HG03095 (cell line): ENCODE measurements around the gene PPP1R12B.
"Not testable (repeated sequence)": the region's sequence is repeated elsewhere in the genome, so short reads cannot be mapped to it uniquely, and the experiment has no call there.

ENCODE experiments used
- ATAC-seq: cut with Tn5 transposase; IDR thresholded peaks from one replicate; pipeline ENCODE4 v1.9.1; 2021; ENCODE audit warnings: moderate library complexity; ENCODE audit not compliant: unreplicated experiment

Gene PPP1R12B

DNA sequence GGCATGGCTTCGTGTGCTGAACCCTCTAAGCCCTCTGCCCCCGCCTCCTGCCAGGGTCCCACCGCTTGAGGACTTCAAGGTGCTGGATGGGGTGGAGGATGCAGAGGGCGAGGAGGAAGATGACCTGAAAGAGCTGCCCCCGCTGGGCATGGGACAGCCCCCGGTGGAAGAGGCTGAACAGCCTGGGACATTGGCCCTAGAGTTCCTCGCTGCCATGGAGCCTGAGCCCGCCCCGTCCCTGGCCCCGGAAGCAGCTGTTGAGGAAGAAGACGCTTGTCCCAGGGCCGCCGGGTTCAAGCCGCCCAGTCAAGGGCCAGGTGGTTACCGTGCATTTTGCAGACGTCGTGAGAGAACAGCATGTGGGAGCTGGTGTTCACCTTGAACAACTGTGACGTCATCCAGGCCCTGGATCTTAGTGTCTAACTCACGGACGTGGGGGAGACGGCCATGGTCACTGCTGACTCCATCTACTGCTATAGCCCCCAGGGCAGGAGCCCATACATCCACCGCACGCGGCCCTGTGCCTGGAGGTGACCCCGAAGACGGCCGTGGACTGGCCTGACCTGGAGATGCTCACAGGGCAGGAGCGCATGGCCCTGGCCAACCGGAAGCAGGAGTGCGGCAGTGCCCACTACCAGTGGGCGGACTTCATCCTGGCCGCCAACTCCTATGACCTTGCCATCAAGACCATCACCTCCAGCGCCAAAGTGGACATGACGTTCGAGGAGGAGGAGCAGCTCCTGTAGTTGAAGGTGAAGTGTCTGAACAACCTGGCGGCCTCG, 90.1 kb downstream of the PPP1R12B start:
- ATAC-seq: no peak

GRCh38 chr1:202439308-202439707, 90.8 kb downstream of the PPP1R12B start:
- no peak for ATAC-seq

GRCh38 chr1:202448140-202448539, 99.6 kb downstream of the PPP1R12B start:
- not testable (repeated sequence) for ATAC-seq

DNA sequence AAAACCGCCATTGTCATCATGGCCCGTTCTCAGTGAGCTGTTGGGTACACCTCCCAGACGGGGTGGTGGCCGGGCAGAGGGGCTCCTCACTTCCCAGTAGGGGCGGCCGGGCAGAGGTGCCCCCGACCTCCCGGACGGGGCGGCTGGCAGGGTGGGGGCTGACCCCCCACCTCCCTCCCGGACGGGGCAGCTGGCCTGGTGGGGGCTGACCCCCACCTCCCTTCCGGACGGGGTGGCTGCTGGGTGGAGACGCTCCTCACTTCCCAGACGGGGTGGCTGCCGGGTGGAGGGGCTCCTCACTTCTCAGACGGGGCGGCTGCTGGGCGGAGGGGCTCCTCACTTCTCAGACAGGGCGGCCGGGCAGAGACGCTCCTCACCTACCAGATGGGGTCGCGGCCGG, 103.1 kb downstream of the PPP1R12B start:
- not testable (repeated sequence) for ATAC-seq

DNA sequence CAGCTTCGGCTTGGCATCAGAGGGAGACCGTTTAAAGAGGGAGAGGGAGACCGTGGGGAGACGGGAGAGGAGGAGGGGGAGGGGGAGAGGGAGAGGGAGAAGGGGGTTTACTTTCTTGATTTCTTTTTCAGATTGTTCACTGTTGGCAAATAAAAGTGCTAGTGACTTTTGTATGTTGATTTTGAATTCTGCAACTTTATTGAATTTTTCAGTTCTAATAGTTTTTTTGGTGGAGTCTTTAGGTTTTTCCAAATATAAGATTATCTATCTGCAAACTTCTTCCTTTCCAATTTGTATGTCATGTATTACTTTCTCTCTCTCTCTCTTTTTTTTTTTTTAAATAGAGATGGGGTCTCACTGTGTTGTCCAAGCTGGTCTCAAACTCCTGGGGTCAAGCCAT, 104.0 kb downstream of the PPP1R12B start:
- ATAC-seq: no peak

DNA sequence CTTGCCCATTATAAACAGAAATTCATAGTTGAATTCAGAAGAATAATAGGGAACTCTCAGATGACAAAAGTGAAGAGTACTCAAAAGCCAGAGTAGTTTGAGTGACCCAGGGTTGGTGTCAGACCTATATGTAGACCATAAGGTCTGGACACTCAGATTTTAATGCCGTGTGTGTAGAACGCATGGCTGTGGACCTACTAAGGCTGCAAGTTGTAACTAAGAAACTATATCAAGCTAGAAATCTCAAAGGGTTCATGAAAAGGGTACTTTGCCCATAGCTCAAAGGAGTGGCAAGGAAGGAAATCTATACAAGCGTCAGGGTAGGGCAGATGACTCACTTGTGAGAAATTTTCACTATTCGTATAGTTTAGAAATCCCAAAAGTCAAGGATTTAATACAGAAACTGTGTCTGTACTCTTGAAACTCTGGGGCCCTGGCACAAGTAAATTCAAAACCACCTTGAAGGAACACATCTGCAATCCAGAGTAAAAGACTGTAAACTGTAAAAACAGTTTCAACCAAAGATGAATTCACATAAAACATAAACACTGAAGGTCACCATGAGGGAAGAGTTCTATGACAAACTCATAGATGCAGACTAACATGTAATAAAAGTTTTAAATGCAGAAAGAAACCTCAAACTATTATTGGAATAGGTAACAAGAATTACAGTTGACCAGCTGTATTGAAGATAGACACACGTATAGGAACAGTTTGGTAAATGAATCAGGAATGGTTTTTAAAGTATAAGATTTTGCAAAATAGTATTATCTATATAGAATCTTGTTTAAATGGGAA, 108.1 kb downstream of the PPP1R12B start:
- not testable (repeated sequence) for ATAC-seq

DNA sequence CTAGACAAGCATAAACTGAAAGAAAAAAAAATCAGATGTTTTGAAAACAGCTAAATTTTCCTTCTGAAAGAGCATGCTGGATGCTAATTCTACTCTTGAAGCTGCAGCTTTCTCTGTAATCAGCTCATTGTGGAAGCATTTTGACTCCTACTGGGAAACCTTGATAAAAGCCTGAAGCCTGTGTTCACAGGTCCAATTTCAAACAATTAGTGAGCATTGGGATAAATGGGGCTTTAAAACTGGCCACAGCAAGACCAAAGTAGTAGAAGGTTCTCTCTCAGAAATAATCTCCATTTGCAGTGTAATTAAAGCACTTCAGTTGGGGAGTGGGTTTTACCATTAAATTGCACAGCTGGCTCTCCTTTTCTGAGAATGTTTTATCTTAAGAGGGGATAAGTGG, 110.2 kb downstream of the PPP1R12B start:
- ATAC-seq: not testable (repeated sequence)

GRCh38 chr1:202459470-202460142, 111.1 kb downstream of the PPP1R12B start:
- not testable (repeated sequence) for ATAC-seq

DNA sequence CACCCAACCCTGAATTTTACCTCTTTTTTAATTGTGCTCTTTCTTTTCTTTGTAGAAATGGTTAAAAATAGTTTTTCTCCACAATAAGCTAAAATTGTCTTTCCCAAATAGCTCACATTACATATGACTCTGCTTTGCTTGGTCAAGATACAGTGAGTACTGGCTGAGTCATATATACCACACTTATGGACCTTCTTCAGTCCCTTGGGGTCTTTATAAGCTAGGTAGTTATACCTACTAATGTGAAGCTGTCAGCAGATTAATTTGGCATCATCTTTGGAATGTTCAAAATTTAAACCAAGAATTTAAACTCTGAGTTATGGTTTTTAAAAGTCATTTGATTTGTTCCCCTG, 111.6 kb downstream of the PPP1R12B start:
- not testable (repeated sequence) for ATAC-seq

- ATAC-seq: no peak
Measured at GRCh38 chr1:202462342-202463076, 114.0 kb downstream of the PPP1R12B start.

DNA sequence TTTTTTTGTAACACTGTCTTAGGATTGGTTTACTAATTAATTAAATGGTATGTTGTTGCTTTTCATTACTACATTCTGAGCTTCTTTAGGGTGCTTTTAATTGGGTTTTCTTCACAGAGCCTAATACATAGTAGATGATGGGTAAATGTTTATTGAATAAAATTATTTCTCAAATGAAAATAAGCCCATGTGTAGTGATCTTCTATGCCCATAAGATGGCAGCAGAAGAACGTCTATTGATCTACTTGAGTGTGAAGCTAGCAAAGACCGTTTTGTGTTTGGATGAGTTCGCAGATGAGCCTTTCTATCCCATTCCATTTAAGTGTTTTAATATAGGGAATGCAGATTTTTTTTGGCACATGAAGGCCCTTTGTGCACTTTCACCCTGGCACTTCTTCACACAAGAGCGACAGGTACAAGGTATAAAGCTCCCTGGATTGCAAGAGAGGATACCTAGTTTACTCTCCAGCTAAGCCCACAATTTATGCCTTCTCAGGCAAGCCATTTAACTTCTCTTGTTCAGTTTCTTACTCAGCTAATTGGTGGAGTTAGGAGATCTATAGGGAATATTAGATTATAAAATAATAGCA, 115.7 kb downstream of the PPP1R12B start:
- not testable (repeated sequence) for ATAC-seq

GRCh38 chr1:202465644-202466270, 117.3 kb downstream of the PPP1R12B start:
- not testable (repeated sequence) for ATAC-seq

DNA sequence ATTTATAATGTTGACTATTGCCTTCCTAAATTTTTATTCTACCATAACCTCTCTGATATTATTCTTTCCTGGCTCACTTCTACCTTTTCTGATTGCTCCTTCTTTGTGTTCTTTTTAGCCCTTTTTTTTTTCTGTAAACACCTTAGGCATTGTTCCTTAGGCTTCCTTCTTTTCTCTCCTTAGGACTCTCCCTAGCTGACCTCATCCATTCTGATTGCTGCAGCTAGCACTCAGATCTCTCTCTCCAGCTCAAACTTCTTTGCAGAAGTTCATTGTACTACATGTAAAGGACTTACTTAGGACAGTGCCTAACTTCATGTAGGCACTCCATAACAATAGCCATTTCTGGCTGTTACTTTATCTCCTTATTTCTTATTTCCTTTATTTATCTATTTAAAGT, 117.8 kb downstream of the PPP1R12B start:
- not testable (repeated sequence) for ATAC-seq

- ATAC-seq: not testable (repeated sequence)
Measured at GRCh38 chr1:202467381-202467780, 118.9 kb downstream of the PPP1R12B start.

GRCh38 chr1:202468695-202469094, 120.2 kb downstream of the PPP1R12B start:
- ATAC-seq: not testable (repeated sequence)

GRCh38 chr1:202469123-202469522, 120.6 kb downstream of the PPP1R12B start:
- ATAC-seq: not testable (repeated sequence)

DNA sequence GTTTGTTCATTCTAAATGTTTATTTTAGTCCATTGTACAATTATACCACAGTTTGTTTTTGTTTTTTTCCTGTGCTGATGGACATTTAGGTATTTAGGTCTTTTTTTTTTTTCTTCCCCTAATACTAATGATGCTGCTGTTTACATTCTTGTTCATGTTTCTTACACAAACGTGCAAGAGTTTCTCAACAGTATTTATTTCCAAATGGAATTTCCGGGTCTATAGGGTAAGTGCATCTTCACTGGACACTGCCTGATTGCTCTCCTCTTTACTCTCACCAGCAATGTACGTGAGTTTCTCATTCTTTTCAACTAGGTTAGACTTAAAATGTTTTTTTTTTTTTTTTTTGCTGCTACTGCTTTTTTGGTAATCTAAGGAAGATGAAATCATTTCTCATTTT, 122.7 kb downstream of the PPP1R12B start:
- ATAC-seq: no peak

DNA sequence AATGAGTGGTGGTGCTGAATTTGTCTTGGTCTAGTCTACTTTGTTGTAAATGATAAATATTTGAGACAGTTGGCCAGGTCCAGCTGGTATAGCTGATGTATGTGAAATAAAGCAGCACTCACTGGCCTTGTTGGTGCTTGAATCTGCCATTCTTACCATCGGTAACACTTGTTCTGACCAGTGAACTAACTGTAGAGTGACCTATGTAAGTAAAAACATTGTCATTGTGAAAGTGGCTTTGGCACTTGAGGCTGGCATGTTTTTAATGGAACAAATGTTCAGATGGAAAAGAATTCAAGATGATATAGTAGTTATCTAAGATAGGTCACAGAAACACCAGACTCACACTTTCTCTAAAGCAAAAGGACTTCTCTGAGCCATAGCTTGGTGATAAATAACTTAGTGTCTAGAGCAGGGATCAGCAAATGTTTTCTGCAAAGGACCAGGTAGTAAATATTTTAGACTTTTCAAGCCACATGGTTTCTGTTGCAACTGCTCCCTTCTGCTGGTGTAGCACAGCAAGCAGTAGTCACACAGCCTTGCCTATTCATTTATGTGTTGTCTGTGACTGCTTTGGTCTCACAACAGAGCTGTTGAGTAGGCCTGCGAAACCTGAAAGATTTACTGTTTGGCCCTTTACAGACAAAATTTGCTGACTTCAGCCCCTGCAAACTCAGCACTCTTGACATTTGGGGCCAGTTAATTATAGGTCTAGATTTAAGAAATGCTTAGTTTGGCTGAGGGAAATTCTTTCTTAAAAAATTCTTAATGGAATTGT, 124.0 kb downstream of the PPP1R12B start:
- ATAC-seq: not testable (repeated sequence)
